Colonic mucosa (tissue), 4 donors: ENCODE results near the gene EML1. TPM values are rescaled to one million over a fixed set of nuclear protein-coding genes. Genes with fewer than 3 reads are reported as not detected.
A peak's percentile ranks its signal among the peaks of the same experiment; 100 is the strongest.

Source experiments
- DNase-seq: peaks from one replicate; pipeline ENCODE4 v3.0.0-alpha.2; 2020
- H3K27ac ChIP-seq: fragments of 200-600 bp; one replicate; pipeline ENCODE4 v1.8.0; 2021
- H3K27me3 ChIP-seq: fragments of 200-600 bp; one replicate; pipeline ENCODE4 v1.8.0; 2021
- H3K36me3 ChIP-seq: fragments of 200-600 bp; one replicate; pipeline ENCODE4 v1.8.0; 2021
- H3K4me1 ChIP-seq: fragments of 200-600 bp; one replicate; pipeline ENCODE4 v1.8.0; 2021; ENCODE audit warnings: mild to moderate bottlenecking
- H3K4me3 ChIP-seq: fragments of 200-600 bp; one replicate; pipeline ENCODE4 v1.8.0; 2021
- H3K9ac ChIP-seq, 2 donors: one replicate each; pipeline ENCODE4 v1.7.0; 2013; ENCODE audit warnings: control low read depth in 2 of 2, low read depth in 2 of 2, low read length in 2 of 2
- H3K9me3 ChIP-seq: fragments of 200-600 bp; one replicate; pipeline ENCODE4 v1.8.0; 2021
- CTCF ChIP-seq: fragments of 200-600 bp; IDR thresholded peaks from one replicate; pipeline ENCODE4 v1.8.0; 2022; ENCODE audit warnings: antibody characterized with exemption, mild to moderate bottlenecking
- intact Hi-C: fragments of 100-400 bp; cut with DNase I; formaldehyde crosslinking; loops from one replicate; pipeline ENCODE4 v1.14.1; 2022
- total RNA-seq, 2 donors: library from RNA; stranded (reverse); fragmentation: NEBNext Ultra II Directional in 1 of 2; extraction: Animal tissue kit (Norgen Biotek cat#: 25700) in 1 of 2; gene quantifications; one replicate each; pipeline ENCODE4 v1.2.1, GENCODE V29; 2021
- donor health status: healthy.
- donor health status: DM: no; HTN: no; CAD: no.
- donor health status: DM: no; HTN: no; CAD: no.

EML1 gene
- total RNA-seq, 2 donors from 2014 or later, result 3.6 to 14.2 TPM

GRCh38 chr14:99809360-99809759 is 16.1 kb downstream of the EML1 start:
- Histone ChIP-seq H3K9me3 (no peaks in the 10 kb centered on the region), H3K4me3 (no peak overlapping the region), H3K9ac (peak overlapping the region in 1 of 2 donors; percentile 10), H3K27me3 (no peaks in the 10 kb centered on the region), H3K27ac (peak overlapping the region; percentile 9), H3K36me3 (no peaks in the 10 kb centered on the region), H3K4me1 (no peaks in the 10 kb centered on the region)
- peak; percentile 44 for DNase-seq
- intact Hi-C loops, result no loop called here
- no peak for TF ChIP-seq CTCF

GRCh38 chr14:99809859-99810558 is 16.8 kb downstream of the EML1 start:
- Histone ChIP-seq H3K4me1 (no peaks in the 10 kb centered on the region), H3K9me3 (no peaks in the 10 kb centered on the region), H3K27ac (peak overlapping the region; percentile 9), H3K36me3 (no peaks in the 10 kb centered on the region), H3K27me3 (no peaks in the 10 kb centered on the region), H3K4me3 (no peak overlapping the region), H3K9ac (peak overlapping the region in 1 of 2 donors; percentile 10)
- DNase-seq, result no peak
- intact Hi-C loops, result no loop called here
- TF ChIP-seq CTCF, result no peak

- Histone ChIP-seq H3K4me1 (no peaks in the 10 kb centered on the region), H3K9ac (no peak overlapping the region), H3K27me3 (no peaks in the 10 kb centered on the region), H3K4me3 (no peak overlapping the region), H3K36me3 (no peaks in the 10 kb centered on the region), H3K9me3 (no peaks in the 10 kb centered on the region), H3K27ac (no peak overlapping the region)
- no peak for DNase-seq
- TF ChIP-seq CTCF, result no peak
- intact Hi-C loops, result no loop called here
Measured at GRCh38 chr14:99810559-99810874, 17.3 kb downstream of the EML1 start.

GRCh38 chr14:99812096-99812750 is 19.0 kb downstream of the EML1 start:
- intact Hi-C loops, result no loop called here
- no peaks in the 10 kb centered on the region for H3K4me1 ChIP-seq
- TF ChIP-seq CTCF, result no peak

GRCh38 chr14:99812892-99813291 is 19.7 kb downstream of the EML1 start:
- no peak for DNase-seq
- TF ChIP-seq CTCF, result no peak
- no peaks in the 10 kb centered on the region for H3K4me1 ChIP-seq
- H3K36me3 ChIP-seq, result no peaks in the 10 kb centered on the region
- intact Hi-C loops, result no loop called here
- no peaks in the 10 kb centered on the region for H3K9me3 ChIP-seq
- H3K4me3 ChIP-seq, result no peak overlapping the region
- H3K27me3 ChIP-seq, result no peaks in the 10 kb centered on the region
- no peak overlapping the region for H3K27ac ChIP-seq
- H3K9ac ChIP-seq, result no peak overlapping the region

More at GRCh38 chr14:99812096-99812750, 19.0 kb downstream of the EML1 start:
- Histone ChIP-seq H3K27me3 (no peaks in the 10 kb centered on the region), H3K9ac (no peak overlapping the region), H3K4me3 (no peak overlapping the region), H3K27ac (no peak overlapping the region), H3K9me3 (no peaks in the 10 kb centered on the region), H3K36me3 (no peaks in the 10 kb centered on the region)
- DNase-seq, result no peak
